ENCODE data around the gene C1QL1. TPM values are rescaled to one million over a fixed set of nuclear protein-coding genes. Genes with fewer than 3 reads are reported as not detected.
A peak's percentile ranks its signal among the peaks of the same experiment; 100 is the strongest.

C1QL1 gene
- polyA plus RNA-seq (2012; ENCODE audit: insufficient read depth, insufficient read length) = 11.5 TPM

GRCh38 chr17:44968225-44969143, at the start of gene C1QL1:
Gene C1QL1, minus strand, starts transcription at chr17:44968303. Its CDS starts 255 bp downstream, at chr17:44968048.
- peak within 1 kb of the TSS; percentile 51 for H3K4me3 ChIP-seq (ENCODE audit: low read length)
- peak; percentile 62 for DNase-seq (ENCODE audit: low read depth, low spot score)

GRCh38 chr17:45016823-45017222, 48.7 kb upstream of the C1QL1 start:
- H3K4me3 ChIP-seq (ENCODE audit: low read length) = no peak overlapping the region
- DNase-seq (ENCODE audit: low read depth, low spot score) = no peak

GRCh38 chr17:45016237-45016636, 48.1 kb upstream of the C1QL1 start:
- no peak overlapping the region for H3K4me3 ChIP-seq (ENCODE audit: low read length)
- no peak for DNase-seq (ENCODE audit: low read depth, low spot score)

- no peak overlapping the region for H3K4me3 ChIP-seq (ENCODE audit: low read length)
- DNase-seq (ENCODE audit: low read depth, low spot score) = no peak
These were observed 45.2 kb upstream of the C1QL1 start for GRCh38 chr17:45013021-45013997.

- DNase-seq (ENCODE audit: low read depth, low spot score) = no peak
These were observed 43.7 kb upstream of the C1QL1 start for GRCh38 chr17:45011767-45012166.

GRCh38 chr17:45009676-45010467, 41.8 kb upstream of the C1QL1 start:
- no peak overlapping the region for H3K4me3 ChIP-seq (ENCODE audit: low read length)
- no peak for DNase-seq (ENCODE audit: low read depth, low spot score)

More at GRCh38 chr17:45011767-45012166, 43.7 kb upstream of the C1QL1 start:
- no peak overlapping the region for H3K4me3 ChIP-seq (ENCODE audit: low read length)

GRCh38 chr17:45008216-45008615, 40.1 kb upstream of the C1QL1 start:
- no peak overlapping the region for H3K4me3 ChIP-seq (ENCODE audit: low read length)
- no peak for DNase-seq (ENCODE audit: low read depth, low spot score)

- H3K4me3 ChIP-seq (ENCODE audit: low read length) = no peak overlapping the region
- no peak for DNase-seq (ENCODE audit: low read depth, low spot score)
These were observed 38.9 kb upstream of the C1QL1 start for GRCh38 chr17:45006927-45007461.

GRCh38 chr17:45005700-45006099, 37.6 kb upstream of the C1QL1 start:
- DNase-seq (ENCODE audit: low read depth, low spot score) = no peak
- no peak overlapping the region for H3K4me3 ChIP-seq (ENCODE audit: low read length)

GRCh38 chr17:45004388-45004787, 36.3 kb upstream of the C1QL1 start:
- DNase-seq (ENCODE audit: low read depth, low spot score) = no peak

GRCh38 chr17:45003877-45004276, 35.8 kb upstream of the C1QL1 start:
- no peak overlapping the region for H3K4me3 ChIP-seq (ENCODE audit: low read length)
- no peak for DNase-seq (ENCODE audit: low read depth, low spot score)

More at GRCh38 chr17:45004388-45004787, 36.3 kb upstream of the C1QL1 start:
- no peak overlapping the region for H3K4me3 ChIP-seq (ENCODE audit: low read length)

- no peak for DNase-seq (ENCODE audit: low read depth, low spot score)
- H3K4me3 ChIP-seq (ENCODE audit: low read length) = no peak overlapping the region
These were observed 33.2 kb upstream of the C1QL1 start for GRCh38 chr17:45001310-45001709.

GRCh38 chr17:44999433-44999832, 31.3 kb upstream of the C1QL1 start:
- DNase-seq (ENCODE audit: low read depth, low spot score) = no peak
- H3K4me3 ChIP-seq (ENCODE audit: low read length) = no peak overlapping the region

GRCh38 chr17:44998646-44999045, 30.5 kb upstream of the C1QL1 start:
- peak; percentile 74 for DNase-seq (ENCODE audit: low read depth, low spot score)
- no peak overlapping the region for H3K4me3 ChIP-seq (ENCODE audit: low read length)

GRCh38 chr17:44997733-44998520, 29.8 kb upstream of the C1QL1 start:
- no peak for DNase-seq (ENCODE audit: low read depth, low spot score)
- H3K4me3 ChIP-seq (ENCODE audit: low read length) = no peak overlapping the region

- no peak for DNase-seq (ENCODE audit: low read depth, low spot score)
- H3K4me3 ChIP-seq (ENCODE audit: low read length) = no peak overlapping the region
These were observed 28.2 kb upstream of the C1QL1 start for GRCh38 chr17:44996304-44996703.

GRCh38 chr17:44995436-44996001, 27.4 kb upstream of the C1QL1 start:
- H3K4me3 ChIP-seq (ENCODE audit: low read length) = no peak overlapping the region
- no peak for DNase-seq (ENCODE audit: low read depth, low spot score)

All from Jurkat, Clone E6-1 (cell line).